ENCODE results near the gene SLC36A1. TPM values are rescaled to one million over a fixed set of nuclear protein-coding genes. Genes with fewer than 3 reads are reported as not detected.

Gene SLC36A1
- total and polyA plus RNA-seq, 2 of the 8 experiments (the other 6 are each of a cell fraction or from before 2014, with no cell fraction given), result 6.6 to 9.6 TPM

DNA sequence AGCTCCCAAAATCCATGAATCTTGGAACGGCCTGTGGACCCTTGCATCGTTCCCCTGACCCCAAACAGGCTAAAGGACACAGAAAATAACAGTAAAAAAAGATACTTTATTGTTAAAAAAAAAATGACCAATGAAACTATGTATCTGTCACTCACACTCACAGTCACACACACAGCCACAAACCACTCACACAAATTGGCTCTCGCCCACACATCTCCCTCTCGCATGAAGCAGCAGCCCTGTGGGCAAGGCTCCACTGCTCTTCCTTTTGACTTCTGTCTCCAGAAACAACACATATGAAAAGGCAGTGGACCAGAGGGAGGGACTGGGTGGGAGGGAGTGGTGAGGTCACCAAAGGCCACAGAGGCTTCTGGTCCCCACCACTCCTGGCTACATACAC lies 56.6 kb downstream of the SLC36A1 start (continued):
- TF ChIP-seq, protein P1, sequence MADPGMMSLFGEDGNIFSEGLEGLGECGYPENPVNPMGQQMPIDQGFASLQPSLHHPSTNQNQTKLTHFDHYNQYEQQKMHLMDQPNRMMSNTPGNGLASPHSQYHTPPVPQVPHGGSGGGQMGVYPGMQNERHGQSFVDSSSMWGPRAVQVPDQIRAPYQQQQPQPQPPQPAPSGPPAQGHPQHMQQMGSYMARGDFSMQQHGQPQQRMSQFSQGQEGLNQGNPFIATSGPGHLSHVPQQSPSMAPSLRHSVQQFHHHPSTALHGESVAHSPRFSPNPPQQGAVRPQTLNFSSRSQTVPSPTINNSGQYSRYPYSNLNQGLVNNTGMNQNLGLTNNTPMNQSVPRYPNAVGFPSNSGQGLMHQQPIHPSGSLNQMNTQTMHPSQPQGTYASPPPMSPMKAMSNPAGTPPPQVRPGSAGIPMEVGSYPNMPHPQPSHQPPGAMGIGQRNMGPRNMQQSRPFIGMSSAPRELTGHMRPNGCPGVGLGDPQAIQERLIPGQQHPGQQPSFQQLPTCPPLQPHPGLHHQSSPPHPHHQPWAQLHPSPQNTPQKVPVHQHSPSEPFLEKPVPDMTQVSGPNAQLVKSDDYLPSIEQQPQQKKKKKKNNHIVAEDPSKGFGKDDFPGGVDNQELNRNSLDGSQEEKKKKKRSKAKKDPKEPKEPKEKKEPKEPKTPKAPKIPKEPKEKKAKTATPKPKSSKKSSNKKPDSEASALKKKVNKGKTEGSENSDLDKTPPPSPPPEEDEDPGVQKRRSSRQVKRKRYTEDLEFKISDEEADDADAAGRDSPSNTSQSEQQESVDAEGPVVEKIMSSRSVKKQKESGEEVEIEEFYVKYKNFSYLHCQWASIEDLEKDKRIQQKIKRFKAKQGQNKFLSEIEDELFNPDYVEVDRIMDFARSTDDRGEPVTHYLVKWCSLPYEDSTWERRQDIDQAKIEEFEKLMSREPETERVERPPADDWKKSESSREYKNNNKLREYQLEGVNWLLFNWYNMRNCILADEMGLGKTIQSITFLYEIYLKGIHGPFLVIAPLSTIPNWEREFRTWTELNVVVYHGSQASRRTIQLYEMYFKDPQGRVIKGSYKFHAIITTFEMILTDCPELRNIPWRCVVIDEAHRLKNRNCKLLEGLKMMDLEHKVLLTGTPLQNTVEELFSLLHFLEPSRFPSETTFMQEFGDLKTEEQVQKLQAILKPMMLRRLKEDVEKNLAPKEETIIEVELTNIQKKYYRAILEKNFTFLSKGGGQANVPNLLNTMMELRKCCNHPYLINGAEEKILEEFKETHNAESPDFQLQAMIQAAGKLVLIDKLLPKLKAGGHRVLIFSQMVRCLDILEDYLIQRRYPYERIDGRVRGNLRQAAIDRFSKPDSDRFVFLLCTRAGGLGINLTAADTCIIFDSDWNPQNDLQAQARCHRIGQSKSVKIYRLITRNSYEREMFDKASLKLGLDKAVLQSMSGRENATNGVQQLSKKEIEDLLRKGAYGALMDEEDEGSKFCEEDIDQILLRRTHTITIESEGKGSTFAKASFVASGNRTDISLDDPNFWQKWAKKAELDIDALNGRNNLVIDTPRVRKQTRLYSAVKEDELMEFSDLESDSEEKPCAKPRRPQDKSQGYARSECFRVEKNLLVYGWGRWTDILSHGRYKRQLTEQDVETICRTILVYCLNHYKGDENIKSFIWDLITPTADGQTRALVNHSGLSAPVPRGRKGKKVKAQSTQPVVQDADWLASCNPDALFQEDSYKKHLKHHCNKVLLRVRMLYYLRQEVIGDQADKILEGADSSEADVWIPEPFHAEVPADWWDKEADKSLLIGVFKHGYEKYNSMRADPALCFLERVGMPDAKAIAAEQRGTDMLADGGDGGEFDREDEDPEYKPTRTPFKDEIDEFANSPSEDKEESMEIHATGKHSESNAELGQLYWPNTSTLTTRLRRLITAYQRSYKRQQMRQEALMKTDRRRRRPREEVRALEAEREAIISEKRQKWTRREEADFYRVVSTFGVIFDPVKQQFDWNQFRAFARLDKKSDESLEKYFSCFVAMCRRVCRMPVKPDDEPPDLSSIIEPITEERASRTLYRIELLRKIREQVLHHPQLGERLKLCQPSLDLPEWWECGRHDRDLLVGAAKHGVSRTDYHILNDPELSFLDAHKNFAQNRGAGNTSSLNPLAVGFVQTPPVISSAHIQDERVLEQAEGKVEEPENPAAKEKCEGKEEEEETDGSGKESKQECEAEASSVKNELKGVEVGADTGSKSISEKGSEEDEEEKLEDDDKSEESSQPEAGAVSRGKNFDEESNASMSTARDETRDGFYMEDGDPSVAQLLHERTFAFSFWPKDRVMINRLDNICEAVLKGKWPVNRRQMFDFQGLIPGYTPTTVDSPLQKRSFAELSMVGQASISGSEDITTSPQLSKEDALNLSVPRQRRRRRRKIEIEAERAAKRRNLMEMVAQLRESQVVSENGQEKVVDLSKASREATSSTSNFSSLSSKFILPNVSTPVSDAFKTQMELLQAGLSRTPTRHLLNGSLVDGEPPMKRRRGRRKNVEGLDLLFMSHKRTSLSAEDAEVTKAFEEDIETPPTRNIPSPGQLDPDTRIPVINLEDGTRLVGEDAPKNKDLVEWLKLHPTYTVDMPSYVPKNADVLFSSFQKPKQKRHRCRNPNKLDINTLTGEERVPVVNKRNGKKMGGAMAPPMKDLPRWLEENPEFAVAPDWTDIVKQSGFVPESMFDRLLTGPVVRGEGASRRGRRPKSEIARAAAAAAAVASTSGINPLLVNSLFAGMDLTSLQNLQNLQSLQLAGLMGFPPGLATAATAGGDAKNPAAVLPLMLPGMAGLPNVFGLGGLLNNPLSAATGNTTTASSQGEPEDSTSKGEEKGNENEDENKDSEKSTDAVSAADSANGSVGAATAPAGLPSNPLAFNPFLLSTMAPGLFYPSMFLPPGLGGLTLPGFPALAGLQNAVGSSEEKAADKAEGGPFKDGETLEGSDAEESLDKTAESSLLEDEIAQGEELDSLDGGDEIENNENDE (IDR thresholded peaks at IDR 0.05; ENCODE audit: insufficient replicate concordance, low read length), result no peak
- no peak for TF ChIP-seq TEAD4 (IDR thresholded peaks at IDR 0.05; ENCODE audit: low read depth, low read length)
- TF ChIP-seq CBX5 (IDR thresholded peaks at IDR 0.05; ENCODE audit: low read depth, low read length), result no peak
- TF ChIP-seq CREB1 (IDR thresholded peaks at IDR 0.05), result no peak
- TF ChIP-seq TAF7 (optimal IDR thresholded peaks at IDR 0.05; ENCODE audit: borderline replicate concordance, low read depth, low read length), result no peak
- TF ChIP-seq SP2 (IDR thresholded peaks at IDR 0.05; ENCODE audit: low read length), result no peak
- TF ChIP-seq EP300 (IDR thresholded peaks at IDR 0.05; ENCODE audit: borderline replicate concordance in 1 of 2, low read depth in 2 of 2, low read length in 2 of 2), result no peak
- no peak for TF ChIP-seq SAP30 (IDR thresholded peaks at IDR 0.05; ENCODE audit: insufficient read depth, insufficient replicate concordance, low read length)
